NCI-H774 (cell line): ENCODE data around the gene PRKCD.
A peak's percentile ranks its signal among the peaks of the same experiment; 100 is the strongest.

Experiments
- DNase-seq: peaks from one replicate; lab custom pipeline; 2025; lab: John Stamatoyannopoulos, UW

PRKCD gene

GRCh38 chr3:53160660-53161449 lies at the start of gene PRKCD:
Gene PRKCD, plus strand, starts transcription at chr3:53161209. Its CDS starts 17,214 bp downstream, at chr3:53178423.
- peak; percentile 41 for DNase-seq

GRCh38 chr3:53111822-53112221 lies 49.2 kb upstream of the PRKCD start:
- no peak for DNase-seq

- no peak for DNase-seq
Measured at GRCh38 chr3:53113293-53114010, 47.6 kb upstream of the PRKCD start.

- DNase-seq, result peak; percentile 32
Measured at GRCh38 chr3:53114011-53114400, 47.0 kb upstream of the PRKCD start.

- no peak for DNase-seq
Measured at GRCh38 chr3:53114412-53115074, 46.5 kb upstream of the PRKCD start.

GRCh38 chr3:53116956-53117355 lies 44.1 kb upstream of the PRKCD start:
- DNase-seq, result no peak

GRCh38 chr3:53120336-53120735 lies 40.7 kb upstream of the PRKCD start:
- no peak for DNase-seq

- no peak for DNase-seq
Measured at GRCh38 chr3:53122255-53122932, 38.6 kb upstream of the PRKCD start.

GRCh38 chr3:53122933-53123305 lies 38.1 kb upstream of the PRKCD start:
- no peak for DNase-seq

GRCh38 chr3:53123510-53123909 lies 37.5 kb upstream of the PRKCD start:
- no peak for DNase-seq

GRCh38 chr3:53123953-53124352 lies 37.1 kb upstream of the PRKCD start:
- no peak for DNase-seq

- DNase-seq, result no peak
Measured at GRCh38 chr3:53126601-53127000, 34.4 kb upstream of the PRKCD start.

GRCh38 chr3:53129344-53129743 lies 31.7 kb upstream of the PRKCD start:
- DNase-seq, result no peak

- DNase-seq, result peak; percentile 75
Measured at GRCh38 chr3:53130179-53131061, 30.6 kb upstream of the PRKCD start, which contains the start of gene RFT1. Gene RFT1, minus strand, starts transcription at chr3:53130435. Its CDS starts 35 bp downstream, at chr3:53130400.

GRCh38 chr3:53131096-53131495 lies 29.9 kb upstream of the PRKCD start:
- no peak for DNase-seq

- no peak for DNase-seq
Measured at GRCh38 chr3:53132347-53132746, 28.7 kb upstream of the PRKCD start.

GRCh38 chr3:53134631-53135232 lies 26.3 kb upstream of the PRKCD start:
- peak; percentile 10 for DNase-seq

GRCh38 chr3:53137221-53137620 lies 23.8 kb upstream of the PRKCD start:
- DNase-seq, result no peak

GRCh38 chr3:53137835-53138446 lies 23.1 kb upstream of the PRKCD start:
- DNase-seq, result no peak
